Type B pancreatic cell (in vitro differentiated cells): ENCODE measurements around the gene TBC1D21. TPM values are rescaled to one million over a fixed set of nuclear protein-coding genes. Genes with fewer than 3 reads are reported as not detected.

ENCODE experiments used
- DNase-seq: peaks from one replicate; pipeline ENCODE4 v3.0.0; 2021; ENCODE audit warnings: mixed read lengths; ENCODE audit not compliant: unreplicated experiment; ENCODE audit errors: extremely low spot score
- H3K27ac Mint-ChIP-seq: 2 replicates; pipeline ENCODE4 v1.8.0; 2021; ENCODE audit warnings: mild to moderate bottlenecking, mixed read lengths
- H3K27me3 Mint-ChIP-seq: 2 replicates; pipeline ENCODE4 v1.8.0; 2021; ENCODE audit warnings: mixed read lengths
- H3K36me3 Mint-ChIP-seq: 2 replicates; pipeline ENCODE4 v1.8.0; 2021; ENCODE audit warnings: mixed read lengths
- H3K4me1 Mint-ChIP-seq: one replicate; pipeline ENCODE4 v1.8.0; 2021; ENCODE audit warnings: mixed read lengths; ENCODE audit not compliant: unreplicated experiment
- H3K4me3 Mint-ChIP-seq: 2 replicates; pipeline ENCODE4 v1.8.0; 2021; ENCODE audit warnings: mild to moderate bottlenecking, mixed read lengths
- H3K9me3 Mint-ChIP-seq: 2 replicates; pipeline ENCODE4 v1.8.0; 2021; ENCODE audit warnings: mixed read lengths
- CTCF ChIP-seq: fragments of 200-600 bp; sonication (generic); conservative IDR thresholded peaks from 2 replicates; pipeline ENCODE4 v1.5.0; 2021; ENCODE audit warnings: antibody characterized with exemption, mild to moderate bottlenecking
- total RNA-seq: library from RNA; stranded (reverse); gene quantifications from 2 replicates; pipeline ENCODE4 v1.2.1, GENCODE V29; 2021; ENCODE audit warnings: low replicate concordance

Gene TBC1D21
- total RNA-seq, 1 donor from 2014 or later: not detected

- peaks cover 77% of the 10 kb centered on the region for H3K27me3 Mint-ChIP-seq
- no peak overlapping the region for H3K27ac Mint-ChIP-seq
- no peak overlapping the region for H3K4me3 Mint-ChIP-seq
- H3K36me3 Mint-ChIP-seq: no peaks in the 10 kb centered on the region
- no peak for TF ChIP-seq CTCF
- no peak for DNase-seq
- H3K9me3 Mint-ChIP-seq: no peaks in the 10 kb centered on the region
- H3K4me1 Mint-ChIP-seq: no peaks in the 10 kb centered on the region
These were observed 34.4 kb upstream of the TBC1D21 start for GRCh38 chr15:73838831-73839426.

GRCh38 chr15:73839699-73840377 lies 33.5 kb upstream of the TBC1D21 start:
- no peak overlapping the region for H3K4me3 Mint-ChIP-seq
- no peak for DNase-seq
- TF ChIP-seq CTCF: no peak
- H3K9me3 Mint-ChIP-seq: no peaks in the 10 kb centered on the region
- H3K27me3 Mint-ChIP-seq: peaks cover 71% of the 10 kb centered on the region
- H3K36me3 Mint-ChIP-seq: no peaks in the 10 kb centered on the region
- H3K4me1 Mint-ChIP-seq: no peaks in the 10 kb centered on the region
- H3K27ac Mint-ChIP-seq: no peak overlapping the region

GRCh38 chr15:73840771-73841170 lies 32.6 kb upstream of the TBC1D21 start:
- Mint-ChIP-seq H3K9me3 (no peaks in the 10 kb centered on the region), H3K27ac (no peak overlapping the region), H3K36me3 (no peaks in the 10 kb centered on the region), H3K4me3 (no peak overlapping the region), H3K27me3 (peaks cover 66% of the 10 kb centered on the region), H3K4me1 (no peaks in the 10 kb centered on the region)
- no peak for DNase-seq
- no peak for TF ChIP-seq CTCF

GRCh38 chr15:73841756-73842725 lies 31.3 kb upstream of the TBC1D21 start:
- Mint-ChIP-seq H3K27ac (no peak overlapping the region), H3K9me3 (no peaks in the 10 kb centered on the region), H3K4me1 (no peaks in the 10 kb centered on the region), H3K36me3 (no peaks in the 10 kb centered on the region), H3K27me3 (peaks cover 60% of the 10 kb centered on the region), H3K4me3 (no peak overlapping the region)
- TF ChIP-seq CTCF: no peak
- no peak for DNase-seq

- TF ChIP-seq CTCF: no peak
- no peaks in the 10 kb centered on the region for H3K36me3 Mint-ChIP-seq
- H3K9me3 Mint-ChIP-seq: no peaks in the 10 kb centered on the region
- H3K4me1 Mint-ChIP-seq: no peaks in the 10 kb centered on the region
- DNase-seq: no peak
- H3K27me3 Mint-ChIP-seq: peaks cover 56% of the 10 kb centered on the region
- H3K4me3 Mint-ChIP-seq: no peak overlapping the region
- H3K27ac Mint-ChIP-seq: no peak overlapping the region
These were observed 29.6 kb upstream of the TBC1D21 start for GRCh38 chr15:73843787-73844186.
